Effector CD8-positive, alpha-beta T cell (primary cell): Measurements from ENCODE around the gene HOXC5.
A peak's percentile ranks its signal among the peaks of the same experiment; 100 is the strongest.
"Not testable (repeated sequence)": the region's sequence is repeated elsewhere in the genome, so short reads cannot be mapped to it uniquely, and the experiment has no call there.

Experiments
- DNase-seq: peaks from one replicate; lab custom pipeline; 2025; lab: John Stamatoyannopoulos, UW

Gene HOXC5

GRCh38 chr12:54066408-54066807 lies 33.6 kb downstream of the HOXC5 start:
- no peak for DNase-seq

- DNase-seq = no peak
Observed at GRCh38 chr12:54068418-54069070, 35.7 kb downstream of the HOXC5 start.

- no peak for DNase-seq
Observed at GRCh38 chr12:54071942-54072341, 39.1 kb downstream of the HOXC5 start.

DNA sequence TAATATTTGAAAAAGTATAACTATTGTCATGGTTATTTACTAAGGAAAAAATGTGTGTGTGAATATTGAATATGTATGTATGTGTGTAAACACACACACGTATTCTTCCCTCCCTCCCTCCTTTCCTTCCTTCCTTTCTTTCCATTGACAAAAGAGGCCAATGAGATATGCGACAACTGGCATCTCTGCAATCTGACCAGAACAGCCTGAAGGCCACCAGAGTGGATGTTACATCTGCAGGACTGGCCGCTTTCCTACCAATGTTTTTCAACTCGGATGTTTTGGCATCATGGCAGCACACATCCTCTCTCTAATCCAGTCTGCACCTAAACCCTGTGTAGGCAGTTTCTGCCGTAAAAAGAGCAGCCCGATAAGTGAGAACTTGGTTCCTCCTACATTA lies 41.5 kb downstream of the HOXC5 start:
- DNase-seq = no peak

- DNase-seq = no peak
Observed at GRCh38 chr12:54075409-54075808, 42.6 kb downstream of the HOXC5 start.

DNA sequence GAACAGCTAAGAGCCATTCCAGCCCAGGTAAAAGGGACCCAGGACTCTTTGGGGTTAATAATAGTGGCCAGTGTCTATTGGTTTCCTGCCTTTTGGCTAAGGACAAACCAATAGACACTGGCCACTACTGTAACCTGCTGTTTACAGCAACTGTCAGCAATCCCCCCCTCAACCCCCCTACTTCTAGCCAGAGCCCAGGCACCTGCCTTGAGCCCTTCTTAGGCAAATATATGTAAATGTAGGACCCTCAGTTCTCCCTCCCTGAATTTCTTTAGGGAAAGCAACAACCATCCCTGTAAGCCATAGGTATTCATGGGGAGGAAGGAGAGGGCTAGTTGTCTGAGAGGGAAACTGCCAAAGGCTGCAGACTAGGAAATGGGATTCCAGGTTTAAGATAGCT lies 43.1 kb downstream of the HOXC5 start:
- DNase-seq = no peak

GRCh38 chr12:54077843-54078242 lies 45.0 kb downstream of the HOXC5 start:
- DNase-seq = not testable (repeated sequence)

GRCh38 chr12:54079115-54079514 lies 46.3 kb downstream of the HOXC5 start:
- DNase-seq = not testable (repeated sequence)

DNA sequence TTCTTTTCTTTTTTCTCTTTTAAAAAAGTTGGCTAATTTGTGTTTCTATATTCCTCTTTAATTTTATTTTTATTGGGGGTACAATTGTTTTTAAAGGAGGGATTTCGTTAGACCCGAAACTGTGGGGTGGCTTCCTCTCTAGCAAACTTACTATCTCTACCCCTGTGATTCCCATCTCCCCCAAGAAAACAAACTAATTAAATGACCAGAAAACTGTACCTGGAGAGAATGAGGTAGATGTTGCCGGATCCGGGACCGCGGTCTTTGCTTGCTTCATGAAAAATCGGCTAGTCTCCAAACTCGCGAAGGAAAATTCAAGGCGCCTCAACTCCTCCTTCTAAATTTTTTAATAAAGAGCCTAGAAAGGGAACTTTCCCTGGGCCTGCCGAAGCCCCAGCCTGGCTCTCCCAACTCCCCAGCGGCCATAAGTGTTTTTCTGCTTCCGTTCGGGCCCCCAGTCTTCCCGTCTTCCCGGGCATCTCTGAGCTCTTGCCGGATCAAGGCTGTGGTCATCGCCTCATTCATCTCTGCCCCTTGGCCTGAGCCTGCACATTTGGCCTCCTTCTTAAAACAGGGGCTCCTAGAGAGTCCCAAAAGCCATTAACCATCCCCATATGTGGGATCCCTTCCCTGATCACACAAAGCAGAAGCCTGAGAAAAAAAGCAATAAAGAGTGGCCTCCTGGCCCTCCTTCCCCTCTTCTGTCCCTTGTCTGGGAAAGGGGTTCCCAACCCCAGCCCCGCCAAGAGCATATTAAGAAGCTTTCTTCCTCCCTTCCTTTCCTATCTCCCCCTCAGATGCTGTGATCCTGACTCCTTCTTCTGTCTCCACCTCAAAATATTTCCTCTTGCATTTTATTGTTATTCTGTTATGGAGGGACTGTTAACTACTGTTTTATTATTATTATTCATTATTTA lies 47.4 kb downstream of the HOXC5 start:
- not testable (repeated sequence) for DNase-seq

GRCh38 chr12:54081053-54081514 lies 48.2 kb downstream of the HOXC5 start:
- peak; percentile 10 for DNase-seq

DNA sequence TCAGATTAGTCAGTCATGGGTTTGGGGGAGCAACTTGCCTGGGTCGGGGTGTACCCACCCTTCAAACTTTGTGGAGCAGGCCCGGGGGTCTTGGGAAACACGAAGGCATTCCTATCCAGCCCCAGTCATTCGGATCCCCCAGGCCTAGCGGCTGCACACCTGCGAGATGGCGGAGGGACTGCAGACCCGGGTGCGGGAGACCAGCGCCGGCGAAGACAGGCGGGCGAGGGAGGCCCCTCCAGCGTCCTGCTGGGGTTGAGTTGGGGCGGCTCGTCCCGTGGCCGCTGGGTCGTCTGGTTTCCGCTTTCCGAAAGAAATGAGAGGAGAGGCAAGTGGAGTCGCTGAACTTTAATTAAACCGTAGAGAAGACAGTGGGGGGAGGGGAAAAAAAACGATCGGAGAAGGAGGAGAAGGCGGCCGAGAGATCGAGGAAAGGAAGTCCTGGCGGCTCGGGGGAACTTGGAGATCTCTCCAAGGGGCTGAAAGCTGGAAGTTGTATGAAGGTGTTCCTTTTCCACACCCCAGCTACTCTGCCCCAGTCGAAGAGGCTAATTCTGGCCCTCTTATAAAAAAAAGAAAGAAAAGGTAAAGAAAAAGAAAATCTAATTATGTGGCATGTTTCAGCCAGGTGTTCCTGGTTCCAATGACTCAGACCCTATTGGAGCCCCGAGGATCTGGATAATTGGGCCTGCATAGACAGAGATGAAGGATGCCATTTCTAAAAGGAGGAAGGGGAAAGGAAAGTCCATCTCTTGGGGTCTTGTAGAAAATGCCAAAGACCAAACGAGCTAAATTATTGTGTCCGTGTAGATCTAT lies 48.9 kb downstream of the HOXC5 start:
- DNase-seq = peak; percentile 13

- DNase-seq = peak; percentile 9
Observed at GRCh38 chr12:54082397-54082892, 49.6 kb downstream of the HOXC5 start.
